ENCODE measurements around the gene NMNAT1.

Gene NMNAT1

DNA sequence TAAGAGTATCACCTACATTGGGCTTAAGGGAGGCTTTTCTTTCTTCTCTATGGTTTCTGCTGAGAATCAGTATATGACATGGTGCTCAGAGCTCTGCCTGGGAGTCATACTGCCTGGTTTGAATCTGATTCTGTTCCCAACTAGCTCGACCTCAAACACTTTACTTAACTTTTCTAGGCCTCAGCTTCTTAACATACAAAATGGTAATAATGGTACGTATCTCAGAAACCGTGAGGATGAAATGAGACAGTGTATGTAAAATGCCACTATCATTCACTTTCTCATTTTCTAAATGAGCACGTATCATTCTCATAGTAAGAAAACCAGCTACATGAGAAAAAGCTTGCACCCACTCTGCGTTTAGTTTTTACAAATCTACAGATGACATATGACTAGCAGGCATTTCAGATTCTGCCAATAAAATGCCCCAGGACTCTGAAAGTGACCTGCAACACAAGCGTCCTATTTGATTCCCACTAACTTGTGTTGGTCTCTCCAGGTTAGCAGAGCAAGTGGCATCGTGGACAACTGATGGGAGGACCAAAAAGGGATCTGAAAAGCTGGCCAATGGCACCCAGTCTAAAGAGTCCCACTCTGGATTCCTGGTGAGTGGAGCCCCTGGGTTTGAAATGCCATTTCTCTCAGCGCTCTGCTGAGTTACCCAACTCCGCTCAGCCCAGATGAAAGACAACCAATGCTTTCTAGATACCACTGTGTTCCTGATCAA lies 39.3 kb upstream of the NMNAT1 start:
- no peak overlapping the region for H3K4me3 ChIP-seq (ENCODE audit: low read depth, low read length)
- TF ChIP-seq, protein P1, sequence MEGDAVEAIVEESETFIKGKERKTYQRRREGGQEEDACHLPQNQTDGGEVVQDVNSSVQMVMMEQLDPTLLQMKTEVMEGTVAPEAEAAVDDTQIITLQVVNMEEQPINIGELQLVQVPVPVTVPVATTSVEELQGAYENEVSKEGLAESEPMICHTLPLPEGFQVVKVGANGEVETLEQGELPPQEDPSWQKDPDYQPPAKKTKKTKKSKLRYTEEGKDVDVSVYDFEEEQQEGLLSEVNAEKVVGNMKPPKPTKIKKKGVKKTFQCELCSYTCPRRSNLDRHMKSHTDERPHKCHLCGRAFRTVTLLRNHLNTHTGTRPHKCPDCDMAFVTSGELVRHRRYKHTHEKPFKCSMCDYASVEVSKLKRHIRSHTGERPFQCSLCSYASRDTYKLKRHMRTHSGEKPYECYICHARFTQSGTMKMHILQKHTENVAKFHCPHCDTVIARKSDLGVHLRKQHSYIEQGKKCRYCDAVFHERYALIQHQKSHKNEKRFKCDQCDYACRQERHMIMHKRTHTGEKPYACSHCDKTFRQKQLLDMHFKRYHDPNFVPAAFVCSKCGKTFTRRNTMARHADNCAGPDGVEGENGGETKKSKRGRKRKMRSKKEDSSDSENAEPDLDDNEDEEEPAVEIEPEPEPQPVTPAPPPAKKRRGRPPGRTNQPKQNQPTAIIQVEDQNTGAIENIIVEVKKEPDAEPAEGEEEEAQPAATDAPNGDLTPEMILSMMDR (IDR thresholded peaks at IDR 0.05; ENCODE audit: low read depth, low read length, missing control alignments) = no peak

DNA sequence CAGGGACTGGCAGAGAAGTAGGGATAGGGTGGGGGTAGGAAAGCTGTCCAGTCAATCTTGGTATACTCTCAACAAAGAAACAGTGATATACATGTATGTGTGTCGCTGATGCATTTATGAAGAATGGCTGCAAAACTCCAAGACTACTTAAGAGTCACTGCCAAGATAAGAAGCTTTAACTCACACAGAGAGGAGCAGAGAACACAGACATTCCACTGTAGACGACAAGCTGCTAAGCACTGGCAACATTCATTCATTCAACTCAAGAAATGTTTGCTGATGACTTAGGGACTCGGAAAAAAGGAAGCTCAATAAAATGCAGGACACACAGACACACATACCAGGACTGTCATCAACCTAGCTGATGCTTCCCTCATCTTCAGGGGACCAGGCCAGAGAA lies 38.7 kb upstream of the NMNAT1 start:
- no peak for DNase-seq (ENCODE audit: low read depth)
- TF ChIP-seq, protein P1 (IDR thresholded peaks at IDR 0.05; ENCODE audit: low read depth, low read length, missing control alignments) = no peak
- H3K4me3 ChIP-seq (ENCODE audit: low read depth, low read length) = no peak overlapping the region

More for the DNA sequence above, 39.3 kb upstream of the NMNAT1 start:
- peak; percentile 29 for DNase-seq (ENCODE audit: low read depth)

DNA sequence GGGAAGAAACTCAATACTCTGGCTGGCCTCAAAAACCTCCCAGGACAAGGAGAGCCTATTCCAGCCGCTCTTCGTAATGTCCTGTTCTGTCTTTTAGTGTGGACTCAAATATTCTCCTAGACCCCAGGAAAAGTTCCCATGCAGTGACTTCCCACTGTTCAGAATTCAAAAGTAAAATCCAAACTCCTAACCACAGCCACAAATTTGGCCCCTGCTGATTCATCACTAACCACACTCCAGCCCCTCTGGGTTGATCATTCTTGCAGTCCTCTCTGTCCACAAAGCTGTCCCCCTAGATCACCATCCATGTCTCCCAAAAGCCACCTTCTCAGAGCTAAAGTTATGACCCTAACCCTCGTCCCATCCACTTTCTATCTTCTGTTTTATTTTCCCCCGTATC lies 38.3 kb upstream of the NMNAT1 start:
- H3K4me3 ChIP-seq (ENCODE audit: low read depth, low read length) = no peak overlapping the region
- TF ChIP-seq, protein P1 (IDR thresholded peaks at IDR 0.05; ENCODE audit: low read depth, low read length, missing control alignments) = no peak
- no peak for DNase-seq (ENCODE audit: low read depth)

DNA sequence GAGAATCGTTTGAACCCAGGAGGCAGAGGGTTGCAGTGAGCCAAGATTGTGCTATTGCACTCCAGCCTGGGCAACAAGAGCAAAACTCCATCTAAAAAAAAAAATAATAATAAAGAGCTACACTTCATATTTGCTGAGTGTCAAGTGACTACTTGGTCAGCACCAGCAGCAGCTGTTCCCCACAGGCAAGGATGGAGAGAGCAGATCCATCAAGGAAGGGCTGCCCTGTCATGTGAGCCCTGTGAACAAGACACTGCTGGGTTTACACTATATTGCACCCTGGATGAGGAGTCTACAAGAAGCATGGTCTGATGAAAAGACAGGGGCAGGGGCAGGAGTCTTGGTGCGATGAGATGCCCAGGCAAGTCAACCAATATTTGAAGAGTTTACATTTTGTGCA lies 36.8 kb upstream of the NMNAT1 start:
- DNase-seq (ENCODE audit: low read depth) = no peak
- TF ChIP-seq, protein P1 (IDR thresholded peaks at IDR 0.05; ENCODE audit: low read depth, low read length, missing control alignments) = no peak
- no peak overlapping the region for H3K4me3 ChIP-seq (ENCODE audit: low read depth, low read length)

DNA sequence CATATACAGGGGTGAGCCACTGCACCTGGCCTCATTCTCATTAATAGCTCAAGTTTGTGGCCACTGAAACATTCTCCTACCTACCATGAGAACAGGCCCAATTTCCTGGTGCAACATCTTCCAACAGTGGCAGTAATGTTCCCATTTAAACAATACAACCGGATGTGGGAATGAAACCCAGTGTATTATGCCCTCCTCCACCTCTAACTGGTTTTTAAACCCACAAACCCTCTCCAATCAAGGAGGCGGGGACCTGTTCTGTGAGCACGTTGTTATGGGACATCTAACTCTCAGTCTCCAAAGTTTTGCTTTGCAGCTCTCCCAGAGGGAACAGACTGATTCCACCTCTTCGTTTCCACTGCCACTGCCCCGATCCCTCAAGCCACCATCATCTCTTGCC lies 35.8 kb upstream of the NMNAT1 start:
- no peak overlapping the region for H3K4me3 ChIP-seq (ENCODE audit: low read depth, low read length)

DNA sequence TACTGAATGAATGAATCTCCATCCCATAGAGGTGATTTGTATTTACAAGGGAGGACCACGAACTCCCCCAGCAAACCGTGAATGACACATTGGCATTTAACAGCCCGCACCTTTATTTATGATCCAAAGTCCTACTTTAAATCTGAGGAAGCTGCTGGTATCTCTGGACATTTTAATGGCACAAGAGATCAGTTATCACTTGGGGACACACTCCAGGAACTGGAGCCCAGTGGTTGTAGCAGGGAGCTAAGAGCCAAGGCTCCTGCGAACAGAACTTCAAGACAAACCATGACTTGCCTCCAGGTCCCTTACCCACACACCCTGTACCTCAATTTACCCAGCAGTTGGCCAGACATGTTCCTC lies 34.4 kb upstream of the NMNAT1 start:
- no peak for DNase-seq (ENCODE audit: low read depth)
- H3K4me3 ChIP-seq (ENCODE audit: low read depth, low read length) = peak overlapping the region; percentile 78; the same call in 1 of the 2 replicates
- TF ChIP-seq, protein P1 (IDR thresholded peaks at IDR 0.05; ENCODE audit: low read depth, low read length, missing control alignments) = no peak

More for the DNA sequence above, 35.8 kb upstream of the NMNAT1 start:
- no peak for DNase-seq (ENCODE audit: low read depth)
- TF ChIP-seq, protein P1 (IDR thresholded peaks at IDR 0.05; ENCODE audit: low read depth, low read length, missing control alignments) = no peak

Data from GM12864 (cell line).